Parathyroid adenoma (tissue), 2 donors: Measurements from ENCODE around the gene PCDHB12.
"Not testable (repeated sequence)": the region's sequence is repeated elsewhere in the genome, so short reads cannot be mapped to it uniquely, and the experiment has no call there.

ENCODE experiments used
- H2AFZ ChIP-seq: fragments of 300-600 bp; sonication (generic); one replicate; pipeline ENCODE4 v1.7.0; 2017; ENCODE audit warnings: antibody characterized with exemption, mild to moderate bottlenecking
- H3K27ac ChIP-seq: fragments of 300-600 bp; sonication (generic); one replicate; pipeline ENCODE4 v1.7.0; 2017
- H3K27me3 ChIP-seq: fragments of 300-600 bp; sonication (generic); one replicate; pipeline ENCODE4 v1.7.0; 2017; ENCODE audit warnings: low read length; ENCODE audit not compliant: control insufficient read depth, insufficient read depth
- H3K36me3 ChIP-seq: fragments of 300-600 bp; sonication (generic); one replicate; pipeline ENCODE4 v1.7.0; 2017; ENCODE audit warnings: low read length; ENCODE audit not compliant: control insufficient read depth, insufficient read depth
- H3K4me1 ChIP-seq: fragments of 300-600 bp; sonication (generic); one replicate; pipeline ENCODE4 v1.7.0; 2017; ENCODE audit warnings: control low read depth
- H3K4me2 ChIP-seq: fragments of 300-600 bp; sonication (generic); one replicate; pipeline ENCODE4 v1.7.0; 2017; ENCODE audit warnings: low read length
- H3K4me3 ChIP-seq: fragments of 300-600 bp; sonication (generic); one replicate; pipeline ENCODE4 v1.7.0; 2017; ENCODE audit warnings: low read depth, low read length
- H3K79me2 ChIP-seq: fragments of 300-600 bp; sonication (generic); one replicate; pipeline ENCODE4 v1.7.0; 2017; ENCODE audit warnings: control low read depth
- H3K9ac ChIP-seq: fragments of 300-600 bp; sonication (generic); one replicate; pipeline ENCODE4 v1.7.0; 2017; ENCODE audit warnings: mild to moderate bottlenecking
- H3K9me3 ChIP-seq: fragments of 300-600 bp; sonication (generic); one replicate; pipeline ENCODE4 v1.7.0; 2017; ENCODE audit warnings: low read length; ENCODE audit not compliant: control insufficient read depth
- CTCF ChIP-seq: fragments of 300-600 bp; sonication (generic); IDR thresholded peaks from one replicate; pipeline ENCODE4 v1.7.0; 2017; ENCODE audit warnings: antibody characterized with exemption, mild to moderate bottlenecking
- donor health status: primary hyperparathyroidism.

PCDHB12 gene

GRCh38 chr5:141192110-141192725 is 16.3 kb upstream of the PCDHB12 start, which contains the start of gene PCDHB10:
PCDHB10 (plus strand) TSS chr5:141192353; CDS start chr5:141192553, 200 bp downstream.
- Histone ChIP-seq H3K36me3 (no peaks in the 10 kb centered on the region), H3K4me3 (no peak within 1 kb of the TSS), H3K9ac (no peak within 1 kb of the TSS), H3K4me1 (no peaks in the 10 kb centered on the region), H2AFZ (no peak within 1 kb of the TSS), H3K79me2 (no peaks in the 10 kb centered on the region), H3K27me3 (peaks cover 2% of the 10 kb centered on the region), H3K27ac (no peak within 1 kb of the TSS), H3K4me2 (no peak within 1 kb of the TSS), H3K9me3 (no peaks in the 10 kb centered on the region)
- no peak for TF ChIP-seq CTCF

- not testable (repeated sequence) for H3K4me1 ChIP-seq, H3K79me2 ChIP-seq, H3K27me3 ChIP-seq, H3K4me3 ChIP-seq, H3K4me2 ChIP-seq, H3K36me3 ChIP-seq, H3K9me3 ChIP-seq, H3K9ac ChIP-seq, H3K27ac ChIP-seq, H2AFZ ChIP-seq
Observed at GRCh38 chr5:141194332-141194731, 14.2 kb upstream of the PCDHB12 start.

GRCh38 chr5:141196363-141196762 is 12.2 kb upstream of the PCDHB12 start:
- no peak overlapping the region for H2AFZ ChIP-seq
- no peaks in the 10 kb centered on the region for H3K27me3 ChIP-seq
- H3K36me3 ChIP-seq: no peaks in the 10 kb centered on the region
- H3K27ac ChIP-seq: no peak overlapping the region
- H3K9me3 ChIP-seq: no peaks in the 10 kb centered on the region
- no peak overlapping the region for H3K4me2 ChIP-seq
- H3K79me2 ChIP-seq: no peaks in the 10 kb centered on the region
- no peak overlapping the region for H3K4me3 ChIP-seq
- no peaks in the 10 kb centered on the region for H3K4me1 ChIP-seq
- TF ChIP-seq CTCF: no peak
- no peak overlapping the region for H3K9ac ChIP-seq

GRCh38 chr5:141199359-141200235 is 8.9 kb upstream of the PCDHB12 start, which contains the start of gene PCDHB11:
PCDHB11 (plus strand) TSS chr5:141199627; CDS start chr5:141199775, 148 bp downstream.
- H3K27me3 ChIP-seq: no peaks in the 10 kb centered on the region
- H3K27ac ChIP-seq: peak within 1 kb of the TSS; percentile 82
- H3K4me2 ChIP-seq: peak within 1 kb of the TSS; percentile 14
- H3K9ac ChIP-seq: no peak within 1 kb of the TSS
- TF ChIP-seq CTCF: peak; percentile 47
- H3K79me2 ChIP-seq: no peaks in the 10 kb centered on the region
- H3K9me3 ChIP-seq: no peaks in the 10 kb centered on the region
- no peaks in the 10 kb centered on the region for H3K4me1 ChIP-seq
- no peaks in the 10 kb centered on the region for H3K36me3 ChIP-seq
- H2AFZ ChIP-seq: peak within 1 kb of the TSS; percentile 83
- H3K4me3 ChIP-seq: peak within 1 kb of the TSS; percentile 59

GRCh38 chr5:141201126-141201525 is 7.4 kb upstream of the PCDHB12 start:
- not testable (repeated sequence) for H3K27me3 ChIP-seq, H3K4me1 ChIP-seq, H3K4me2 ChIP-seq, H2AFZ ChIP-seq, H3K4me3 ChIP-seq, H3K27ac ChIP-seq, H3K9me3 ChIP-seq, H3K36me3 ChIP-seq, H3K9ac ChIP-seq, H3K79me2 ChIP-seq

GRCh38 chr5:141201646-141202045 is 6.9 kb upstream of the PCDHB12 start:
- not testable (repeated sequence) for H3K9me3 ChIP-seq

GRCh38 chr5:141210281-141210680 is 1.8 kb downstream of the PCDHB12 start:
- not testable (repeated sequence) for H3K4me2 ChIP-seq, H3K4me1 ChIP-seq, H3K27ac ChIP-seq, H3K4me3 ChIP-seq, H3K9me3 ChIP-seq, H3K27me3 ChIP-seq, H3K36me3 ChIP-seq, H3K79me2 ChIP-seq, H2AFZ ChIP-seq, H3K9ac ChIP-seq

More at GRCh38 chr5:141201646-141202045, 6.9 kb upstream of the PCDHB12 start:
- not testable (repeated sequence) for H3K4me1 ChIP-seq, H3K9ac ChIP-seq, H3K36me3 ChIP-seq, H3K4me3 ChIP-seq, H3K27ac ChIP-seq, H3K27me3 ChIP-seq, H3K4me2 ChIP-seq, H3K79me2 ChIP-seq, H2AFZ ChIP-seq

- H3K9ac ChIP-seq, H3K4me2 ChIP-seq, H3K4me3 ChIP-seq, H3K27me3 ChIP-seq, H3K79me2 ChIP-seq, H3K9me3 ChIP-seq, H3K4me1 ChIP-seq, H2AFZ ChIP-seq, H3K36me3 ChIP-seq, H3K27ac ChIP-seq: not testable (repeated sequence)
Observed at GRCh38 chr5:141210849-141211248, 2.3 kb downstream of the PCDHB12 start.
